DOHH2 (cell line): ENCODE data around the gene TPO.

ENCODE experiments used
- H3F3A ChIP-seq: fragments of 200-600 bp; sonication (generic), shearing (Covaris generic); 2 replicates; pipeline ENCODE4 v1.6.0; 2016; ENCODE audit warnings: antibody characterized with exemption, mild to moderate bottlenecking; ENCODE audit not compliant: control insufficient read depth, insufficient read depth
- H3K27ac ChIP-seq: fragments of 200-600 bp; sonication (generic); 2 replicates; pipeline ENCODE4 v1.5.1; 2014; ENCODE audit warnings: low read depth, mild to moderate bottlenecking, low read length, moderate library complexity
- H3K27me3 ChIP-seq: fragments of 200-600 bp; sonication (generic); 2 replicates; pipeline ENCODE4 v1.6.1; 2014; ENCODE audit warnings: mild to moderate bottlenecking, low read length, mixed read lengths; ENCODE audit not compliant: control insufficient read depth
- H3K36me3 ChIP-seq: fragments of 200-600 bp; sonication (generic); 2 replicates; pipeline ENCODE4 v1.6.1; 2014; ENCODE audit warnings: mild to moderate bottlenecking, low read length, moderate library complexity, mixed read lengths; ENCODE audit not compliant: control insufficient read depth
- H3K4me1 ChIP-seq: fragments of 200-600 bp; sonication (generic); 2 replicates; pipeline ENCODE4 v1.6.1; 2014; ENCODE audit warnings: mild to moderate bottlenecking, low read length, mixed read lengths; ENCODE audit not compliant: control insufficient read depth
- H3K4me2 ChIP-seq: fragments of 200-600 bp; sonication (generic); 2 replicates; pipeline ENCODE4 v1.6.0; 2014; ENCODE audit warnings: mild to moderate bottlenecking, low read length, moderate library complexity
- H3K4me3 ChIP-seq: fragments of 200-600 bp; sonication (generic); 2 replicates; pipeline ENCODE4 v1.5.1; 2014; ENCODE audit warnings: mild to moderate bottlenecking, low read length, mixed read lengths
- H3K79me2 ChIP-seq: fragments of 200-600 bp; sonication (generic); 2 replicates; pipeline ENCODE4 v1.6.1; 2014; ENCODE audit warnings: mild to moderate bottlenecking, low read length, mixed read lengths; ENCODE audit not compliant: control insufficient read depth
- H3K9me2 ChIP-seq: fragments of 200-600 bp; sonication (generic); replicated peaks from 2 replicates; pipeline ENCODE4 v1.6.1; 2014; ENCODE audit warnings: mild to moderate bottlenecking, low read length, mixed read lengths; ENCODE audit not compliant: control insufficient read depth
- H3K9me3 ChIP-seq: fragments of 200-600 bp; sonication (generic); 2 replicates; pipeline ENCODE4 v1.6.1; 2014; ENCODE audit warnings: antibody characterized with exemption, low read length, mixed read lengths; ENCODE audit not compliant: control insufficient read depth, insufficient read depth
- H4K20me1 ChIP-seq: fragments of 200-600 bp; sonication (generic); 2 replicates; pipeline ENCODE4 v1.6.0; 2014; ENCODE audit warnings: low read depth, mild to moderate bottlenecking, antibody characterized with exemption, low read length, moderate library complexity; ENCODE audit not compliant: control insufficient read depth, insufficient read depth
- EZH2phosphoT487 ChIP-seq: fragments of 200-600 bp; sonication (generic); IDR thresholded peaks from 2 replicates; pipeline ENCODE4 v1.6.1; 2017; ENCODE audit warnings: borderline replicate concordance, mild to moderate bottlenecking, antibody characterized with exemption, low read length, moderate library complexity, mixed read lengths
- TF ChIP-seq, protein P1 (sequence below): fragments of 200-600 bp; sonication (generic); IDR thresholded peaks from one replicate; pipeline ENCODE4 v1.5.1; 2014; ENCODE audit warnings: antibody characterized with exemption, mild to moderate bottlenecking, low read depth, low read length; ENCODE audit not compliant: poor library complexity, severe bottlenecking

Gene TPO

DNA sequence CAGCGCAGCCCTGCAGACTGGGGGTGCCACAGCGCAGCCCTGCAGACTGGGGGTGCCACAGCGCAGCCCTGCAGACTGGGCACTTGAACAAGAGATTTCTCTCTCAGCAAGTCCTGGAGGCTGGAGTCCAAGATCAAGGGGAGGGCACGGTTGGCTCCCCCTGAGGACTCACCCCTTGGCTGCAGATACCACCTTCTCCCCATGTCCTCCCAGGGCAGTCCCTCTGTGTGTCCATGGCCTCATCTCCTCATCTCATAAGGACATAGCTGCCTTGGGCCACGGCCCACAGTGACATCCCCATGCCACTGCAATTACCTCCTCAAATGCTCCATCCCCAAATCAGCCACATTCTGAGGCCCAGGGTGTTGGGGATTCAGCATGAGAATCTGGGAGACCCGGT lies 98.2 kb downstream of the TPO start:
- Histone ChIP-seq H3K79me2 (no peaks in the 10 kb centered on the region), H4K20me1 (no peaks in the 10 kb centered on the region), H3K27me3 (no peaks in the 10 kb centered on the region), H3K9me3 (peaks cover 5% of the 10 kb centered on the region; the same call in 1 of the 2 replicates), H3K4me2 (no peak overlapping the region), H3K9me2 (no peaks in the 10 kb centered on the region), H3K4me1 (no peaks in the 10 kb centered on the region), H3K4me3 (no peak overlapping the region), H3K36me3 (no peaks in the 10 kb centered on the region), H3K27ac (no peak overlapping the region), H3F3A (no peaks in the 10 kb centered on the region)
- TF ChIP-seq, protein P1, sequence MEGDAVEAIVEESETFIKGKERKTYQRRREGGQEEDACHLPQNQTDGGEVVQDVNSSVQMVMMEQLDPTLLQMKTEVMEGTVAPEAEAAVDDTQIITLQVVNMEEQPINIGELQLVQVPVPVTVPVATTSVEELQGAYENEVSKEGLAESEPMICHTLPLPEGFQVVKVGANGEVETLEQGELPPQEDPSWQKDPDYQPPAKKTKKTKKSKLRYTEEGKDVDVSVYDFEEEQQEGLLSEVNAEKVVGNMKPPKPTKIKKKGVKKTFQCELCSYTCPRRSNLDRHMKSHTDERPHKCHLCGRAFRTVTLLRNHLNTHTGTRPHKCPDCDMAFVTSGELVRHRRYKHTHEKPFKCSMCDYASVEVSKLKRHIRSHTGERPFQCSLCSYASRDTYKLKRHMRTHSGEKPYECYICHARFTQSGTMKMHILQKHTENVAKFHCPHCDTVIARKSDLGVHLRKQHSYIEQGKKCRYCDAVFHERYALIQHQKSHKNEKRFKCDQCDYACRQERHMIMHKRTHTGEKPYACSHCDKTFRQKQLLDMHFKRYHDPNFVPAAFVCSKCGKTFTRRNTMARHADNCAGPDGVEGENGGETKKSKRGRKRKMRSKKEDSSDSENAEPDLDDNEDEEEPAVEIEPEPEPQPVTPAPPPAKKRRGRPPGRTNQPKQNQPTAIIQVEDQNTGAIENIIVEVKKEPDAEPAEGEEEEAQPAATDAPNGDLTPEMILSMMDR = no peak
- TF ChIP-seq EZH2phosphoT487 = no peak

DNA sequence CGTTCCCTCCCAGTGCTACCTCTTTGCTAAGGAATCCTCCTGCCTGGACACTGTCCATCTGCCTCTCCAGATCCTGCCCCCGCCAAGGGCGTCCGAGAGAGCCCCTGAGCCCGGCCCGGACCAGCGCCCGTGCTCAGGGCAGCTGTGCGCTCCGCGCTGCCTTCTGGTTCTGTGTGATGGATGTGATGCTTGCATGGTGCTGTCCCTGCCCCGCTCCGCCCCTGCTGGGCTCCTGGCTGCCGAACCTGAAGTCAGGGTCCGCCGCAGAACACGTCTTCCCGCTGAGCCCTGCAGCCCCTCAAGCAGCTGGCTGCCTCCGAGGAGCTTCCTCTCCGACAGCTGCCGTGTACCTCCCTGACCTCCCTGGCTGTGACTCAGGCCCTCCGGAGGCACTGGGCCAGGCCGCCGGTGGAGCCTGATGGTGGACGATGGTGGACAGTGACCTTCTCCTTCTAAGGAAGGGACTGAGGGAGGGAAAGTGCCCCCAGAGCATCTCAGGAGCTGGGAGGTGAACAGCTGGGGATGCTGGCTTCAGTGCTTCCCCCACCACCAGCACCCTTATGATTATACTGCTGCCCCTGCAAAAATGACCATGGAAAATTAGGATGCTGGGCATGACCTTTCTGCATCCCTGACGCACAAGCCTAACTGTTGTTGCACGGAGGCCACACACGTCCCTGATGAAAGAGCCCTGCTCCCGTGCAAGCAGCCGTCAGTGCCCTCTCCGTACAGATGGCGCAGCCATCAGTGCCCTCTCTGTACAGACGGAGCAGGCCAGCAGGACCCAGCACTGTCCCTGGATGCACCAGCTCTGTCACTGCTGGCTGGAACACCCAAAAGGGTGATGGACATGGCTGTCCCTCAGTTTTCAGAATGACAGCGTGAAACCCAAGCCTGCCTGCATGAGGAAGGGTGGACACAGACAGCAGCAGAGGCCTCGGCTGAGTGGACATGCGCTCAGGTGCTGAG lies 99.3 kb downstream of the TPO start:
- Histone ChIP-seq H3K27ac (no peak overlapping the region), H3K36me3 (no peaks in the 10 kb centered on the region), H3K79me2 (no peaks in the 10 kb centered on the region), H3K27me3 (no peaks in the 10 kb centered on the region), H3K9me2 (no peaks in the 10 kb centered on the region), H3K4me2 (no peak overlapping the region), H4K20me1 (no peaks in the 10 kb centered on the region), H3F3A (no peaks in the 10 kb centered on the region), H3K4me1 (no peaks in the 10 kb centered on the region), H3K4me3 (no peak overlapping the region), H3K9me3 (peaks cover 5% of the 10 kb centered on the region; the same call in 1 of the 2 replicates)
- no peak for TF ChIP-seq EZH2phosphoT487
- TF ChIP-seq, protein P1 = no peak

DNA sequence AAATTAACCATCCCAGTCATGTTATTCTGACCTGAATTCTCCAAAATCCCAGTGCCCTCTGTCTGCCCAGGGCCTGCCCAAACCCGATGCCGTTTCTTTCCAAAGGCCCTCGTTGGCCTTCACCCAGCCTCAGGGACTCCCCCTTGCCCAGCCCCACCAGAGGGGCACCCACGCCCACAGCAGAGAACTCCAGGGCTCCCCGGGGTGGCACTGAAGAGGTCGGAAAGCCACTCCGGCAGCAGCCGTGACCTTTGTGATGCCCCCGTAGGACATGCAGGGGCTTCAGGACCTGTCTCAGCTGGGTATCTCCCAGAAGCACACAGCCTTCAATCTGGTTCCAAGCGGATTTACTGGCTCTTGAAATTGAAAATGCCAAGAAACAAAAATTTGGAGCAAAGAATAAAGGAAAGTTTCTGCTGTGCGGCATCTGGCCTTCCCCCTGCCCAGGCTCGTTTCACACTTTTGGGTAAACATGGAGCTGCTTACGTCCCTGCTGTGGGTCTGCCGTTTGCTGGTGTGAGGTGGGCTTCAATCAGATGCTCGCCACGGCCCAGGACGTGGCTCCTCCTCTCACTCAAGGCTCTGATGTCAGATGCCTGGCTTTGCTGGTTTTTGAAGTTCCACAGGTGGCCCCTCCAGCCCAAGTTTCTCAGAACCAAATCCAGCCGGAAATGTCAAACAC lies 101.3 kb downstream of the TPO start:
- H3K27me3 ChIP-seq = no peaks in the 10 kb centered on the region
- no peaks in the 10 kb centered on the region for H3K79me2 ChIP-seq
- H3K4me3 ChIP-seq = no peak overlapping the region
- H3K9me3 ChIP-seq = peaks cover 5% of the 10 kb centered on the region; the same call in 1 of the 2 replicates
- H3F3A ChIP-seq = no peaks in the 10 kb centered on the region
- no peak overlapping the region for H3K4me2 ChIP-seq
- H4K20me1 ChIP-seq = no peaks in the 10 kb centered on the region
- no peaks in the 10 kb centered on the region for H3K4me1 ChIP-seq
- H3K36me3 ChIP-seq = no peaks in the 10 kb centered on the region
- no peaks in the 10 kb centered on the region for H3K9me2 ChIP-seq
- TF ChIP-seq EZH2phosphoT487 = no peak
- TF ChIP-seq, protein P1 = no peak
- no peak overlapping the region for H3K27ac ChIP-seq
